ENCODE results near the gene DIPK1A. TPM values are rescaled to one million over a fixed set of nuclear protein-coding genes. Genes with fewer than 3 reads are reported as not detected.
A peak's percentile ranks its signal among the peaks of the same experiment; 100 is the strongest.

DIPK1A gene
- total RNA-seq, 1 donor from 2014 or later: 3.6 TPM

DNA sequence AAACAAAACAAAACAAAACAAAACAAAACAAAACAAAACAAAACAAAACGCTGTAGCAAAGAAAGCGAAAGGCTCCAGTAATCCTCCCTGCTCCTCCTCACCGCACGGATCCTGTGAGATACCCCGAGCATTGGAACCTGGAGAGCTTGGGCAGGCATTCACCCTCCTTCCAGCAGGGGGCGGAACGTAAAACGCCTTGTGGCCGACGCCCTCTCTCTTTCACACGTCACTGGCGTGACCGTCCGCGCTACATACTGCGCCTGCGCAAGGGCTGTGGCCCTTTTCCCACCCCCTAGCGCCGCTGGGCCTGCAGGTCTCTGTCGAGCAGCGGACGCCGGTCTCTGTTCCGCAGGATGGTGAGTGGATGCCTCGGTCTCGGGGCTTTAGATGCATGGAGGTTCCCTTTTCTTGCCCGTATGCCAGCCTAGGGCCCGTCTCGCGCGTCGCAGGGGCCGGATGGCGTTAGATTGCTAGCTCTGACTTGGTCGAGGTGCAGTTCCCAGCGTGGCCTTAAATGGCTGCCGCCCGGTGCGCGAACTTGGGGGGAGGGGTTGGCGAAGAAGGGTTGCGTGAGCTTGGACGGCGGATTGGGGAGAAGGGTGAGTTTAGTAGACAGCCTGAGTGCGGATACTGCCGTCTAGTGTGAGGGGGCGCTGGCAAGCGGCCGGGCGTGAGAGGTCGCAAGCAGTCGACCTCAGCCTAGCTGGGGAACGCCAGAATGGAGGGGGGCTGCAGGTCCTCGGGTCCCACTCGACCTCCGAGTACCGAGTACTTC lies 129.3 kb downstream of the DIPK1A start, which contains the start of gene RPL5:
RPL5 (plus strand) TSS at position 279 of the 775 bp plus-strand sequence; CDS start at position 354, 75 bp downstream.
- TF ChIP-seq EZH2 (IDR thresholded peaks at IDR 0.05): peak; percentile 56
- no peak for TF ChIP-seq EZH2phosphoT487 (IDR thresholded peaks at IDR 0.05)
- TF ChIP-seq, protein P1, sequence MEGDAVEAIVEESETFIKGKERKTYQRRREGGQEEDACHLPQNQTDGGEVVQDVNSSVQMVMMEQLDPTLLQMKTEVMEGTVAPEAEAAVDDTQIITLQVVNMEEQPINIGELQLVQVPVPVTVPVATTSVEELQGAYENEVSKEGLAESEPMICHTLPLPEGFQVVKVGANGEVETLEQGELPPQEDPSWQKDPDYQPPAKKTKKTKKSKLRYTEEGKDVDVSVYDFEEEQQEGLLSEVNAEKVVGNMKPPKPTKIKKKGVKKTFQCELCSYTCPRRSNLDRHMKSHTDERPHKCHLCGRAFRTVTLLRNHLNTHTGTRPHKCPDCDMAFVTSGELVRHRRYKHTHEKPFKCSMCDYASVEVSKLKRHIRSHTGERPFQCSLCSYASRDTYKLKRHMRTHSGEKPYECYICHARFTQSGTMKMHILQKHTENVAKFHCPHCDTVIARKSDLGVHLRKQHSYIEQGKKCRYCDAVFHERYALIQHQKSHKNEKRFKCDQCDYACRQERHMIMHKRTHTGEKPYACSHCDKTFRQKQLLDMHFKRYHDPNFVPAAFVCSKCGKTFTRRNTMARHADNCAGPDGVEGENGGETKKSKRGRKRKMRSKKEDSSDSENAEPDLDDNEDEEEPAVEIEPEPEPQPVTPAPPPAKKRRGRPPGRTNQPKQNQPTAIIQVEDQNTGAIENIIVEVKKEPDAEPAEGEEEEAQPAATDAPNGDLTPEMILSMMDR (IDR thresholded peaks at IDR 0.05): peak; percentile 82
- peaks cover 30% of the 10 kb centered on the region for H3F3A ChIP-seq (ENCODE audit: low read depth)
- H3K79me2 ChIP-seq (ENCODE audit: low read depth): peaks cover 52% of the 10 kb centered on the region
- peaks cover 47% of the 10 kb centered on the region for H4K20me1 ChIP-seq (ENCODE audit: low read depth)
- H2AFZ ChIP-seq (replicated peaks): peak within 1 kb of the TSS; percentile 89
- H3K27me3 ChIP-seq: no peaks in the 10 kb centered on the region
- Mint-ChIP-seq H3K36me3 (peaks cover 24% of the 10 kb centered on the region), H3K27ac (peak within 1 kb of the TSS; percentile 99), H3K9me3 (no peaks in the 10 kb centered on the region), H3K4me1 (peaks cover 29% of the 10 kb centered on the region), H3K27me3 (ENCODE audit: insufficient read depth, low read depth) (peaks cover 5% of the 10 kb centered on the region), H3K4me3 (peak within 1 kb of the TSS; percentile 100)
- H3K4me1 ChIP-seq: peaks cover 21% of the 10 kb centered on the region
- H3K4me2 ChIP-seq: peak within 1 kb of the TSS; percentile 98
- H3K9ac ChIP-seq: peak within 1 kb of the TSS; percentile 98
- H3K36me3 ChIP-seq: peaks cover 32% of the 10 kb centered on the region
- H3K27ac ChIP-seq: peak within 1 kb of the TSS; percentile 87
- no peaks in the 10 kb centered on the region for H3K9me3 ChIP-seq (ENCODE audit: low read depth)
- peak within 1 kb of the TSS; percentile 88 for H3K4me3 ChIP-seq
- peak; percentile 99 for DNase-seq (ENCODE audit: low spot score)

DNA sequence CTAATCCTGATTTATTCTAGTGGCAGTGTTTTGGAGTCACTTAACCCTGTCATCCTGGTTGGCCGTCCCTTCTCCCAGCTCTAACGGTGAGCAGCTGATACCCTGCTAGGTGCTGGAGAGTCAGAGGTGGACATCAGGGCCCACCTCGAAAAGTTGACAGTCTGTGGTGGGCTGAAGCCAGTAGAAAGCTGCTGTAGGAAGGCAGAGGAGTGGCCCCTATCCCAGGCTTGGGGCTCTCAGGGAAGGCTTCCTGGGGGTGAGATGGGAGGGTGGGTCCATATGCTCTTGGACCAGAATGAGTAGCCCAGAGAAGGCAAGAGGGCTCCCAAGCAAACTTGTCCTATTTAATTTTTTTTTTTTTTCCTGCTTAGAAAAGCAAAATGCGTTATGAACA lies 129.9 kb downstream of the DIPK1A start:
- H3K27me3 Mint-ChIP-seq (ENCODE audit: insufficient read depth, low read depth): peaks cover 5% of the 10 kb centered on the region
- H4K20me1 ChIP-seq (ENCODE audit: low read depth): peaks cover 41% of the 10 kb centered on the region
- no peak overlapping the region for H3K27ac ChIP-seq
- H3K27ac Mint-ChIP-seq: peak overlapping the region; percentile 99
- H3F3A ChIP-seq (ENCODE audit: low read depth): peaks cover 24% of the 10 kb centered on the region
- TF ChIP-seq EZH2phosphoT487 (IDR thresholded peaks at IDR 0.05): no peak
- TF ChIP-seq, protein P1 (IDR thresholded peaks at IDR 0.05): no peak
- TF ChIP-seq EZH2 (IDR thresholded peaks at IDR 0.05): no peak
- peaks cover 46% of the 10 kb centered on the region for H3K79me2 ChIP-seq (ENCODE audit: low read depth)
- DNase-seq (ENCODE audit: low spot score): peak; percentile 4
- peaks cover 29% of the 10 kb centered on the region for H3K4me1 Mint-ChIP-seq
- H2AFZ ChIP-seq (replicated peaks): peak overlapping the region; percentile 88
- peaks cover 21% of the 10 kb centered on the region for H3K4me1 ChIP-seq
- peak overlapping the region; percentile 88 for H3K4me3 ChIP-seq
- H3K9ac ChIP-seq: no peak overlapping the region
- peaks cover 27% of the 10 kb centered on the region for H3K36me3 ChIP-seq
- H3K27me3 ChIP-seq: no peaks in the 10 kb centered on the region
- peaks cover 23% of the 10 kb centered on the region for H3K36me3 Mint-ChIP-seq
- peak overlapping the region; percentile 100 for H3K4me3 Mint-ChIP-seq
- H3K9me3 Mint-ChIP-seq: no peaks in the 10 kb centered on the region
- no peaks in the 10 kb centered on the region for H3K9me3 ChIP-seq (ENCODE audit: low read depth)
- peak overlapping the region; percentile 44 for H3K4me2 ChIP-seq

DNA sequence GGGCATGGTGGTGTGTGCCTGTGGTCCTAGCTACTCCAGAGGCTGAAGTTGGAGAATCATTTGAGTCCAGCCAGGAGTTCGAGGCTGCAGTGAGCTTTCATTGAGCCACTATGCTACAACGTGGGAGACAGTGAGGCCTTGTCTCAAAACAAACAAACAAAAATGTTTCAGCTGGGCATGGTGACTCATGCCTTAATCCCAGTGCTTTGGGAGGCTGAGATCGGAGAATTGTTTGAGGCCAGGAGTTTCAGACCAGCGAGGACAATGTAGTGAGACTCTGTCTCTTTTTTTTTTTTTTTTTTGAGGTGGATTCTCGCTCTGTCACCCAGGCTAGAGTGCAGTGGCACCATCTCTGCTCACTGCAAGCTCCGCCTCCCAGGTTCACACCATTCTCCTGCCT lies 134.5 kb downstream of the DIPK1A start:
- Histone ChIP-seq H3K4me2 (no peak overlapping the region), H2AFZ (replicated peaks) (peak overlapping the region; percentile 57), H3K79me2 (ENCODE audit: low read depth) (peaks cover under 1% of the 10 kb centered on the region), H3K4me3 (no peak overlapping the region), H3K27ac (no peak overlapping the region), H3F3A (ENCODE audit: low read depth) (no peaks in the 10 kb centered on the region), H3K36me3 (no peaks in the 10 kb centered on the region), H3K9me3 (ENCODE audit: low read depth) (no peaks in the 10 kb centered on the region), H4K20me1 (ENCODE audit: low read depth) (no peaks in the 10 kb centered on the region), H3K9ac (no peak overlapping the region), H3K4me1 (no peaks in the 10 kb centered on the region), H3K27me3 (no peaks in the 10 kb centered on the region)
- Mint-ChIP-seq H3K27ac (no peak overlapping the region), H3K4me3 (no peak overlapping the region), H3K9me3 (no peaks in the 10 kb centered on the region), H3K4me1 (peaks cover 3% of the 10 kb centered on the region), H3K27me3 (ENCODE audit: insufficient read depth, low read depth) (peaks cover 4% of the 10 kb centered on the region), H3K36me3 (no peaks in the 10 kb centered on the region)
- no peak for DNase-seq (ENCODE audit: low spot score)
- TF ChIP-seq, protein P1 (IDR thresholded peaks at IDR 0.05): no peak
- TF ChIP-seq EZH2phosphoT487 (IDR thresholded peaks at IDR 0.05): no peak
- no peak for TF ChIP-seq EZH2 (IDR thresholded peaks at IDR 0.05)

Measured in neural progenitor cell (in vitro differentiated cells).